AG08396 (cell line): ENCODE measurements around the gene MFNG.
"Not testable (repeated sequence)": the region's sequence is repeated elsewhere in the genome, so short reads cannot be mapped to it uniquely, and the experiment has no call there.

ENCODE experiments used
- DNase-seq: peaks from one replicate; pipeline ENCODE4 v3.0.0; 2012; ENCODE audit warnings: low spot score, mixed read lengths

Gene MFNG, protein sequence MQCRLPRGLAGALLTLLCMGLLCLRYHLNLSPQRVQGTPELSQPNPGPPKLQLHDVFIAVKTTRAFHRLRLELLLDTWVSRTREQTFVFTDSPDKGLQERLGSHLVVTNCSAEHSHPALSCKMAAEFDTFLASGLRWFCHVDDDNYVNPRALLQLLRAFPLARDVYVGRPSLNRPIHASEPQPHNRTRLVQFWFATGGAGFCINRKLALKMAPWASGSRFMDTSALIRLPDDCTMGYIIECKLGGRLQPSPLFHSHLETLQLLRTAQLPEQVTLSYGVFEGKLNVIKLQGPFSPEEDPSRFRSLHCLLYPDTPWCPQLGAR

DNA sequence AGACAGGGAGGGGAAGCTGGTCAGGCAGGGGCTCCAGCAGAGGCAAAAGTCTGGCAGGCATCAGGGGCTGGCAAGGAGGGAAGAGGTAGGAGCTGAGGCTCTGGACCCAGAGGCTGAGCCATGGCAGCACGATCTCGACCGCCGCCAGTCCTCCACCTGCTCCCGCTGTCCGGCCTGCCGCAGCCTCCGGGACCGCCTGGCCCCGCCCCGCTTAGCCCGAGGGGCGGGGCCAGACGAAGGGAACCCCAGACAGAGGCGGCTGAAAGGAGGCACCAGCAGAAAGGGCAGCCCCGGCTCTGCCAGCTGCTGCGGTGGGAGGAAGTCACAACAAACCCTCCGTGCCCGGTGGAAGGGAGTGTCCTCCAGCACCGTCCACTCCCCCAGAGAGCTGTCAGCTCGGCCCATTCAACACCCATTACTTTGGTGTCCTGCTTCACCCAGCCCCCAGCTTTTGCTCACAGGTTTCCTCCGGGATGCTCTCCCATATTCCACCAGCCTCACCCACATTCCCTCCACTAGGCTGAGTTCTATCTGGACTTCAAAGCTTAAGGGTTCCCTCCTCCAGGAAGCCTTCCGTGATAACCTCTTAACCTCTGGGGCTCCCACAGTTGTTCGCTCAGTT is at the start of gene MFNG:
MFNG (minus strand) TSS at position 161 of the 622 bp plus-strand sequence. CDS start 207 bp downstream, outside the sequence.
- peak; percentile 83 for DNase-seq

DNA sequence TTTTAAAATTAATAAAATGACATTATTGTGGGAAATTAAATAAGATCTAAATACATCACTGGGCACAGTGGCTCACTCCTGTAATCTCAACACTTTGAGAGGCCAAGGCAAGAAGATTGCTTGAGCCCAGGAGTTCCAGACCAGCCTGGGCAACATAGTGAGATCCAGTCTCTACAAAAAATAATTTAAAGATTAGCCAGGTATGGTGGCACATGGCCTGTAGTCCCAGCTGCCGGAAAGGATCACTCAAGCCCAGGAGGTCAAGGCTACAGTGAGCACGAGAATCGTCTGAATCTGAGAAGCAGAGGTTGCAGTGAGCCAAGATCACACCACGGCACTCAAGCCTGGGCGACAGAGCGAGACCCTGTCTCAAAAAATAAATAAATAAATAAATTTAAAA is 49.0 kb upstream of the MFNG start:
- DNase-seq: no peak

DNA sequence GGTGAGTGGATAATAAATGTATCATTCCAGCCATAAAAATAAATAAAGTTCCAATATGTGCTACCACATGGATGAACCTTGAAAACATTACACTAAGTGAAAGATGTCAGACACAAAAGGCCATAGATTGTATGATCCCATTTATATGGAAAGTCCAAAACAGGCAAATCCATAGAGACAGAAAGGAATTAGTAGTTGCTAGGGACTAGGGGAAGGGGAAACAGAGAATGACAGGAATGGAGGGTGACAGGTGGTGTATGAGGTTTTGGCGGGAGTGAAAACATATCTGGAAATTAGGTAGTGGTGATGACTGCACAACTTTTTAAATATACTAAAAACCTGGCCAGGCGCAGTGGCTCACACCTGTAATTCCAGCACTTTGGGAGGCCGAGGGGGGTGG is 48.3 kb upstream of the MFNG start:
- no peak for DNase-seq

DNA sequence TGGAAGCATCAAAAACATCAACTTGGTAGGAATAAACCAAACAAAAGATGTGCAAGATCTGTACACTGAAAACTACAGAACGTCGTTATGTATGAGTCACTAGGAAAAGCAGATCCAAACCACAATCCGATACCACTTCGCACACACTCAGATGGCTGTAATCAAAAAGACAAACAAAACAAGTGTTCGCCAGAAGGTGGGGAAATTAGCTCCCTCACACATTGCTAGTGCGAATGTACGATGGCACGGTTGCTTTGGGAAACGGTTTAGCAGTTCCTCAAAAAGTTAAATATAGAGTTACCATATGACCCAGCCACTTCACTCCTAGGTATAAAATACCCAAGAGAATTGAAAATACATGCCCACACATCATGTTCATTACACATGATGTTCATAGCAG is 47.8 kb upstream of the MFNG start:
- DNase-seq: no peak

DNA sequence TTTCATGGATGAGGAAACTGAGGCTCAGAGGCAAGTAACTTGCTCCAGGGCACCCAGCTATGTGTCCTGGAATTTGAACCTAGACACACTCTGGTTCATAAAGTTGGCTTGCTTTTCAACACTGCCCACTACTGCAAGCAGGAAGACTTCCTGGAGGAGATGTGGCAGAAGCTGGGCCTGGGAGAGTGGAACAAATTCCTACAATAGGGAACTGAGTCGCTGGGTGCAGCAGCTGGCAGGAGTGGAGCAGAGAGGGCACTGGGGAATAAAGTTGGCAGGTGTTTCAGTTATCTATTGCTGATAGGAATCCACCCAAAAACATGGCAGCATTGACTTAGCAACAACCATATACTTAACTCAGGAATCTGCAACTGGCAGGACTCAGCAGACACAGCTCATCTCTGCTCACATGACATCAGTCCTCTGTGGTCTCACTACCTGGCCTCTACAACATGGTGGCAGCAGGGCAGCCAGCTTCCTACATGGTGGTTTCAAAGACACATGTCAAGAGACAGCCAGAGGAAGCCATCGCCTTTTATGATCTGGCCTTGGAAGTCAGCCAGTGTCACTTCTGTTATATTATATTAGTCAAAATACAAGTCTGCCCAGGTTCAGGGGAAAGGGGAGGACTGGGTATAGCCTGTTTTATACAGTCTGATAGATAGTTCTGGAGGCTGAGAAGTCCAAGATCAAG is 43.6 kb upstream of the MFNG start:
- no peak for DNase-seq

DNA sequence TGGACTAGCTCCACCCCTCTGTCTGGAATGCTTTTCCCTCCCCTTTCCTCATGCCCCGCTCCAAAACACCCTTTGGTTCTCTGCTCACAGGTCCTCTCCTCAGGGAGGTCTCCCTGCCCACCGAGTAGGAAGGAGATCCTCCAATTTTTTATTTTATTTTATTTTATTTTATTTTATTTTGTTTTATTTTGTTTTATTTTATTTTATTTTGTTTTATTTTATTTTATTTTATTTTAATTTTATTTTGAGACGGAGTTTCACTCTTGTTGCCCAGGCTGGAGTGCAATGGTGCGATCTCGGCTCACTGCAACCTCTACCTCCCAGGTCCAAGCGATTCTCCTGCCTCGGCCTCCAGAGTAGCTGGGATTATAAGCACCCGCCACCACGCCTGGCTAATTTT is 41.8 kb upstream of the MFNG start:
- not testable (repeated sequence) for DNase-seq

DNA sequence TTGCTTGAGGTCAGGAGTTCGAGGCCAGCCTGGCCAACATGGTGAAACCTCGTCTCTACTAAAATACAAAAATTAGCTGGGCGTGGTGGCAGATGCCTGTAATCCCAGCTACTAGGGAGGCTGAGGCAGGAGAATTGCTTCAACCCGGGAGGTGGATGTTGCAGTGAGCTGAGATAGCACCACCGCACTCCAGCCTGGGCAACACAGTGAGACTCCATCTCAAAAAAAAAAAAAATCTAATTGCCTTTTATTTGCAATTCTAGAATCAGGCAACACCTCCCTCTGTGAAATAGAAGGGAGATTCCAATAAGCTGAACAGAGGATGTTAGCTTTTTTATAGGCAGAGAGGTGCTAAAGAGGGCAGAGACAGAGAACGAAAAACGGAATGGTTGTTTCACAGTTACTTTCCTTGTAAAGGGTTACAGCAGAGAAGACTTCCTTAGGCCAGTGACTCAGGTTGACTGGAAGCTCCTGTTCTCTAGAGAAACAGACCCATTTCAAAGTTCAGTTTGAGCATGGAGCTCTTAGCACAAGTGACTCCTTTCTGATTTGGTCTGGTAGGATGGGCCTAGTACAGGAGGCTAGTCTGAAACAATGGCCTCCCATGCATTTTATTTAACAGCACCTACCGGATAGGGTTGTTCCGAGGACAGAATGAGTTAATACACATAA is 41.0 kb upstream of the MFNG start:
- DNase-seq: not testable (repeated sequence)

DNA sequence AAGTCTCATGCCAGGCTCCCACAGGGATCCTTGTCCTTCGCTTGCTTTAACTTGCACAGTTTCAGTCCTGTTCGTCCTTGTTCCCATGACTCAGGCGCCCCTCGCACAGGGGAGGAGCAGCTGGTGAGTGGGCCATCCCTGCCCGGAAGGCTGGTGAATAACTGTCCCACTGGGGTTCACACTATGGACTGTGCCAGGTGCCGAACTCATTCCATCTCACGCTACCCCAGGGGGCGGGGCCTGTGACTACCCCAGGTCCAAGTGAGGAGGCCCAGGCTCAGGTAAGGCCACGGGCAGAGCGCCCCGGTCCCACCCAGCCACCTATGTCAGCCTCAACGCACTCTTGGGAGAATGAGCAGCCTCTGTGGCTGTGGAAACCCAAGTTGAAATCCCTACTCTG is 40.2 kb upstream of the MFNG start:
- DNase-seq: no peak

DNA sequence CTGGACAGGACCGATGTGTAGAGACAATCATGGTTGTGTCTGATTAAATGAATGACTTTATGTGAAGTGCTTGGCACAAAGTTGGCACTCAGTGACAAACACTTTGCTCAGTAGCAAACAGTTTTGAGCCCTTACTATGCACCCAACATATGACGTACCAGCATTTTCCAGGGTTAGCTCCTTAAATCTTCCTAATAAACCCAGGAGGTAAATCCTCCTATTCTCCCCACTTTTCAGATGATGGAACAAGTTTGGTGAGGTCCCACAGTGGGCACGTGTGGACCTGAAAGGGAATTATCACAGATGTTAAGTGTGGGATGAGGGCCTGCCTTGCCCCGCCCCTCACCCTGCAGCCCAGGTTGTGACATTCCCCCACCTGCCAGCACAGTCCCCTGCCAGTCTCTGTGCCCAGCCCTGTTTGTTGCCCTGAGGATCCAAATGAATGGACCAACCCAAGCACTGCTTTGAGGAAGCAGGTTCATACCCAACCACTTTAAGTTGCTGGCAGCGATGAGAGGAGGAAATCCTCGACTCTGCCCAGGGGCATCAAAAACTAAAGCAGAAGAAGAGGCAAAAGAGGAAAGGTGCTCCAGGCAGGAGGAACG is 39.7 kb upstream of the MFNG start:
- DNase-seq: no peak

DNA sequence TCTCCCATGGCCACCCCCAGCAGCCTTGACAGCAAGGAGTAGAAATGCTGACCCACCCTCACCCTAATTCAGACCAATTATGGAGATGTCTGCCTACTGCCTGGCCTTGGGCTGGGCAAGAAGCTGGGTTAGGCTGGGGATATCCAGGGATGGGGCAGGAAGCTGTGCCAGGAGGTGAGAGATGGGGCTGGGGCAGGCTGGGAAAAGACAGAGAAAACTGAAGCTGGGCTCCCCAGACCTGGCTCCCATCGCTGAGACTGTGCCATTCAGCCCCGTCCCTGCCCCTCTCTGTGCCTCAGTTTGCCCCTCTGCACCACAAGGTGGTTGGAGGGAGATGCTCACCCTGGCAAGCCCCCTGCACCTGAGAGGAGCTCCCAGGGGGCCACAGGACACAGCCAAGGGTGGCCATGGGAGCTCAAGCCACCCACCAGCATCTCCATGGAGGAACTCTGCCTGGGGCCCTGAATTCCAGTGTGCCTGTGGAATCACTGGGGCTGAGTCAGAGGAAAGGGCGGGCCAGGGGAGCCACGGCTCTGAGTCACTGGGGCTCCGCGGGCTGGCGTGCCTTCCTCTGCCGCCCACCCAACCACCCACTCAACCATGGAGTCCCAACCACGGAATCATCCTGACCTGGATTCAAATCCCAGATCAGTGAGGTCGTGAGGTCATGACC is 39.0 kb upstream of the MFNG start:
- DNase-seq: peak; percentile 91

DNA sequence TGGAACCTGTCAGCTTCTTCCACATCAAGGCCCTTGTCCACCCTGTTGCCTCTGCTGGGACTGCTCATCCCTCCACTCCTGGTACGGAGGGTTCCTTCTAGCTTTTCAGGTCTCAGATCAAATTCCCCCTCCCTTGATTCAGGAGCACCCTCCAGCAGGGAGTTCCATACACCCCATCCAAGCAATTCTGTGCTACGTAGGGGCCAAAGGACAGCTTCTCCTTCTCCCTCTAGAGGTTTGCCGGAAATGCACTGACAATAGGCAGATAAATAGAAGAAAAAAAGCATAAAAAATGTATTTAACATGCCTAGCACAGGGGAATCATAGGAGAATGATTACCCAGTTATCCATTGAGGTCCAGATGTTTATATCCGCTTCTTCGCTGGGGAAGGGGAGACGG is 36.3 kb upstream of the MFNG start:
- no peak for DNase-seq

DNA sequence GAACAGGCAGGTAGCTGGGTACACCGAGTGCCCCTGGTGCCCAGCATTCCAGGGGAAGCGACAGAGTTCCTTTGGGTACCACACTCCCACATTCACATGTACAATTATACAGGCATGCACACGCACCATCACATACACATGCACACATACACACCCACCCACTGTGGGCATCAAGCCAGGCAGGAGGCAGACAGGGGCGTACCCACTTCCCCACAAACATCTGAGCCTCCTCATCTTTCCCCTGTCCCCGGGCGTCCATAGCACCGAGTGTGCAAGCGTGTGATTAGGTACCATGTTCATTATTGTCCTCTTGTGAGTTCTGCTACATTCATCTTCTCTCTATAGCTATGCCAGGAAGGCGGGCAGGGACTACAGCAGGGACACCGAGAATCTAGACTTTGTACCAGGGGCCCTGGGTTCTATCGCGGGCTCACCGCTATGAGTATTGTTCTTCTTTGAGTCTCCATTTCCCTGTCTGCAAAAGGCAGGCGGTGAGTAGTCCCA is 35.1 kb upstream of the MFNG start:
- DNase-seq: no peak

DNA sequence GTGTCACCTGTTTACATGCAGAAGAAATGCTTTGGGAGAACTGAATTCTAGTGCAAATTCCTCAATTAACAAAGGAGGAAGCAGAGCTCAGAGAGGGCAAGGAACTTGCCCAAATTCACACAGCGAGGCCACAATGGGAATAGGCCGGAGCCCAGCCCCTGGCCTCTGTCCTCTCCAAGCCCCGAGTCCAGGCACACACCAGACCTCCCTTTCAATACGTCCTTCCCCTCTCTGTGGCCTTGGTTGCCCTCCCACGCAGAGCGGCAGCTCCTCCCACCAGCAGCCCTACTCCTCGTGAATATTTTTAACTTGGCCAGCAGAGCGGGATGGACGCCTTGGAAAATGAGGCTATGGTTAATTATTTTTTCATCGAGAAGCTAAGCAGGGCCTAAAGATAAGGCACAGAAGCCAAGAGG is 34.6 kb upstream of the MFNG start:
- DNase-seq: no peak

DNA sequence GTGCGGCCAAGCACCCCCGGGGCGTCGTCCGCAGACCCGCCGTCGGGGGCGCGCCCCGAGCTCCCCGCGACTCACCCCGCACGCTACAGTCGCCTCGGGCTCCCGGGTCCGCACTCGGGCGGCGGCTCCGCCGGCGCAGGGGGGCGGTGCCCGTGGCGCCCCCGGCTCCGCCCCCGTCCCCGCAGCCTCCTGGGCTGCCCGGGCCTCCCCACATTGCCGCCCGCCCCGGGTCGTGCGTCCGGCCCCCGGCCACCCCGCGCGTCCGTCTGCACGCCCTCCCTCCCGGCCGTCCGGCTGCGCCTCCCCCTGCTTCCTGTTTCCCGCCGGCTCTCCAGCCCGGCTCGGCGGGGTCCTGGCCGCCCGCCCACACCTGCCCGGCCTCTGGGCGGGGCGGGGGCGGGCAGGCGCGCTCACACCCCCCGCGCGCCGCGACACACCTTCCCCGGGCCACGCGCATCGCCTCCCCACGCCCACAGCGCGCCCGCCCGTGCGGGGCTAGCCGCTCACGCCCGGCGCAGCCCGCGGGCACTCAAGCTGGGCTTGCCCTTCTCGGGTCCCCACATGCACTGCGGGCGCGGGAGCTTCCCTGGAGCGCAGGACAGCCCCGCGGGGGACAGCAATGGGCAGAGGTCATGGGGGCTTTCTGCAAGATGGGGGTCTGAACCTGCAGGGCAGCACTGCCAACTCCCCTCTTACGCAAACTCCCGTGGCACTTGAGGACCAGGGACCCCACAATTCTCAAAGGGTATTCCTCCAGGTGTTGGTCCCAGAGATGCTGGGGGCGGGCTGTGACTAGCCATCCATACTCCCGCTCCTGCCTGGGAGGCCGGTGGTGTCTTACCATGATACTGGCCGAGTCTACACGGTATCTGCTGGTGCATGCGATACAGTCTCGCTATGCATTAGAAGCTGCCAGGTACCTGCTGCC is 33.3 kb upstream of the MFNG start, which contains the start of gene CARD10:
CARD10 (minus strand) TSS at position 148 of the 928 bp plus-strand sequence. CDS start 215 bp downstream, outside the sequence.
- peak; percentile 66 for DNase-seq

DNA sequence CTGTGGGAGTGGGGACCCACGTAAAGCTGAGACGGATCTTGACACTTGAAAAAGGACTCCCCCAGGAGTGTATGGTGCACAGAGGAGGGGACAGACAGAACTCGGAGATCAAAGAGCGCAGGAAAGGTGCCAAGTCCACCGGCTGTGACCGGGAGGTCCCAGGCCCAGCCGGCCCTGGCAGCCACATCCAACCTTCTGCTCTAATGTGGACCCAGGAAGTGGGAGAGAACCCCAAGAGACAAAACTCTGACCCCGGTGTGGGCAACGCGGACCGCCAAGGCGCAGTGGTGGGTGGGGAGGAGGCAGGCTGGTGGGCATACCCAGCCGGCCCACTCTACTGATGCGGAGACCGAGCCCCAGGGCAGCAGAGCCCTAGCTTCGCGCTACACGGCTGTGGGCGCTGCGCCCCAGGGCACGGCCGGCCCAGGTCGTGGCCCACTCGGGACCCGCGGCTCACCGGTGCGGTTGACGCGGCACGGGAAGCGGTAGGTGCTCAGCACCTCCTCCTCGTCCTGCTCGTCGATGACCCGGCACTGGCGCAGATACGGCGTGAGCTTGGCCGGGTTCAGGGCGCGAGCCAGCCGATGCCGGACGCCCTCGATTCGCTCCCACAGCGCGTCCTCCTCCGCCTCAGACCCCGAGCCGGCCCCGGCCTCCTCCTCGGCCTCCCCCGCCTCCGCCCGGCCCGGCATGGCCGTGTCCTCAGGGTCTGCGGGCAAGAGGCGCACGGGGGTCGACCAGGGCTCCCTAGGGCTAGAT is 32.5 kb upstream of the MFNG start:
- no peak for DNase-seq

DNA sequence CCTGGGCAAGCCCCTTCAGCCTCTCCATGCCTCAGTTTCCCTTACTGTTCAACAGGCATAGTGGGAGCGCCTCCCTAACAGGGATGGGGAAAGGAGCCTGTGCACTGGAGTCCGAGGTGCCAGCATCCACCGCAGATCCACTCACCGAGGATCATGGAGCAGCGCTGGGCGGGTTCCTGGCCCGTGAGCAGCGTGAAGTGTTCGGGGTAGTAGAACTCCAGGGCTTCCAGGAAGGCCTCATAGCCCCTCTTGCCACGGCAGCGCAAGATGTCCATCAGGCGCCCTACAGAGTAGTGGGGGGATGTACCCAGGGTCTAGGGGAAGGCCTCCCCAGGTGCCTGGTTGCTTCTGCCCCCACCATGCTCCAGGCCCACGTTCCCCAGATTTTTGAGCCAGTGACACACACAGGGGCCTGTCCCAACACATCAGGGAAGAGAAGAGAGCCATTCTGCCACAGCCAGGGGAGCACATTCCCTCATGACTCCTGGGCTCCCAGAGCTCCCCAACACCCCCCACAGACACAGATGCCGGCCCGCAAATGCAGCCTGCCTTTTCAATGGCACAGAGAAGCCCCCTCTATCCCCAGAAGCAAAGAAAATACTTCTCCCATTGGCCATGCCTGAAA is 31.8 kb upstream of the MFNG start:
- DNase-seq: no peak

DNA sequence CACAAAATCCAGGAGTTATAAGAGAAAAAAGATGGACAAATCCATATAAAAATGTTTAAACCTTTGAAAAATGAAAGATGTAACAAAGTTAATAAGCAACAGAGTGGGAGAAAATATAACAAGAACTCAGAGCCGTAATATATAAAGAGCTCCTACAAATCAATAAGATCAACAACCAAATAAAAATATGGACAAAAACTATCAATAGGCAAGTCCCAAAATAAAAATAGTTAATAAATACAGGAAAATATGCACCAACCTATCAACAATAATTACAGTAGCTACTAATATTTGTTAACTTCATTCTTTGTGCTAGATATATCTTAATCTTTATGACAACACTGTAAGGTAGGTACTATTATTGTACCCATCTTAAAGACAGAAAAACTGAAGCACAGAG is 30.3 kb upstream of the MFNG start:
- no peak for DNase-seq

DNA sequence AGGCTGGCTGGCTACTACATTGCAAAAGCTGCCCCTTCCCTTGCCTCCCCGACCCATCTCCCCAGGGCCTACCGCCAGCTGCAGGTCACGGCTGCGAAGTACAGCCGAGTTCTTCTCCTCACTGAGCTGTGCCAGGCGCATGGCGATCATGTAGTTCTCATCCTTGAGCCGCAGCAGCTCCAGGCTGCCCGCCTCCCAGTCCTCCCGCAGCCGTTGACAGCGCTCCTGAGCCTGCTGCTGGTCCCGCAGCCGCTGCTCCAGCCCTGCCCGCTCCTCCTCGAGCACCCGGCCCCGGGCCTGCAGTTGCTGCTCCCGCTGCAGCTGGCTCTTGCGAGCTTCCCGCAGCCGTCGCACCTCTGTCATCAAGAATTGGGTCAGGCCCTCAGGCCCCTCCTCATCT is 29.7 kb upstream of the MFNG start:
- no peak for DNase-seq

DNA sequence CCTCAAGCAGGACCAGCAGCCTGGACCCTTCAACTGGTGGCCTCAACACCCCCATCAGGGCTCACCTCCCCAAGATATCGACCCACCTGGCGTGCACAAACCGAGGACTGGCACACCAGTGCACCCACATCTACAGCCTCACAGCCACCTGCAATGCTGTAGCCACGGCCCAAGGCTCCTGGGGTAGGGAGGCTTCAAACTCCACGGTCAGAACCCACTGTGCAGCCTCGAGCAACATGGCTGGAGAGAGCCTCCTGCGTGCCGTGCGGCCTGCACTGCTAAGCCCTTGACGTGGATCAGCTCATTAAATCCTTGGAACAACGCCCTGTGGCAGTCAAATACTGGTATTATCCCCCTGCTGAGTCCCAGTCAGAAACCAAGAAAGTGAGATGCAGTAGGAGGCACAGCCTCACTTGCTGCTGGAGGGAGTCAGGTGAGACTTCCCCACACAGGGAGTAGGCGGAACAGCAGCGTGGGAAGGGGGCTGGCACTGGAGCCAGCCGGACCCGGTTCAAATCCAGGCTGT is 28.4 kb upstream of the MFNG start:
- no peak for DNase-seq
